ENCODE measurements around the gene THSD7B. TPM values are rescaled to one million over a fixed set of nuclear protein-coding genes. Genes with fewer than 3 reads are reported as not detected.
"Not testable (repeated sequence)": the region's sequence is repeated elsewhere in the genome, so short reads cannot be mapped to it uniquely, and the experiment has no call there.

THSD7B gene
- total RNA-seq, 4 donors from 2014 or later, result 0.80 to 0.83 TPM; not detected in 2

GRCh38 chr2:137051778-137052398, 286.5 kb downstream of the THSD7B start:
- Histone ChIP-seq H3K27ac (no peak overlapping the region), H3K4me1 (no peaks in the 10 kb centered on the region), H3K27me3 (no peaks in the 10 kb centered on the region), H3K36me3 (no peaks in the 10 kb centered on the region), H3K9me3 (no peaks in the 10 kb centered on the region), H3K4me3 (no peak overlapping the region)
- no peak for DNase-seq
- TF ChIP-seq, protein P1, sequence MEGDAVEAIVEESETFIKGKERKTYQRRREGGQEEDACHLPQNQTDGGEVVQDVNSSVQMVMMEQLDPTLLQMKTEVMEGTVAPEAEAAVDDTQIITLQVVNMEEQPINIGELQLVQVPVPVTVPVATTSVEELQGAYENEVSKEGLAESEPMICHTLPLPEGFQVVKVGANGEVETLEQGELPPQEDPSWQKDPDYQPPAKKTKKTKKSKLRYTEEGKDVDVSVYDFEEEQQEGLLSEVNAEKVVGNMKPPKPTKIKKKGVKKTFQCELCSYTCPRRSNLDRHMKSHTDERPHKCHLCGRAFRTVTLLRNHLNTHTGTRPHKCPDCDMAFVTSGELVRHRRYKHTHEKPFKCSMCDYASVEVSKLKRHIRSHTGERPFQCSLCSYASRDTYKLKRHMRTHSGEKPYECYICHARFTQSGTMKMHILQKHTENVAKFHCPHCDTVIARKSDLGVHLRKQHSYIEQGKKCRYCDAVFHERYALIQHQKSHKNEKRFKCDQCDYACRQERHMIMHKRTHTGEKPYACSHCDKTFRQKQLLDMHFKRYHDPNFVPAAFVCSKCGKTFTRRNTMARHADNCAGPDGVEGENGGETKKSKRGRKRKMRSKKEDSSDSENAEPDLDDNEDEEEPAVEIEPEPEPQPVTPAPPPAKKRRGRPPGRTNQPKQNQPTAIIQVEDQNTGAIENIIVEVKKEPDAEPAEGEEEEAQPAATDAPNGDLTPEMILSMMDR (IDR thresholded peaks at IDR 0.05), result no peak
- no peak for TF ChIP-seq POLR2A (IDR thresholded peaks at IDR 0.05)

GRCh38 chr2:137056704-137057103, 291.4 kb downstream of the THSD7B start:
- Histone ChIP-seq H3K4me1 (no peaks in the 10 kb centered on the region), H3K27ac (no peak overlapping the region)
- no peak for TF ChIP-seq POLR2A (IDR thresholded peaks at IDR 0.05)
- TF ChIP-seq, protein P1 (IDR thresholded peaks at IDR 0.05), result no peak

GRCh38 chr2:137076111-137076765, 310.9 kb downstream of the THSD7B start:
- H3K27me3 ChIP-seq, DNase-seq, H3K4me3 ChIP-seq, H3K4me1 ChIP-seq, H3K36me3 ChIP-seq, H3K27ac ChIP-seq, H3K9me3 ChIP-seq: not testable (repeated sequence)

More at GRCh38 chr2:137056704-137057103, 291.4 kb downstream of the THSD7B start:
- no peaks in the 10 kb centered on the region for H3K9me3 ChIP-seq
- no peak for DNase-seq
- no peaks in the 10 kb centered on the region for H3K27me3 ChIP-seq
- H3K36me3 ChIP-seq, result no peaks in the 10 kb centered on the region
- no peak overlapping the region for H3K4me3 ChIP-seq

DNA sequence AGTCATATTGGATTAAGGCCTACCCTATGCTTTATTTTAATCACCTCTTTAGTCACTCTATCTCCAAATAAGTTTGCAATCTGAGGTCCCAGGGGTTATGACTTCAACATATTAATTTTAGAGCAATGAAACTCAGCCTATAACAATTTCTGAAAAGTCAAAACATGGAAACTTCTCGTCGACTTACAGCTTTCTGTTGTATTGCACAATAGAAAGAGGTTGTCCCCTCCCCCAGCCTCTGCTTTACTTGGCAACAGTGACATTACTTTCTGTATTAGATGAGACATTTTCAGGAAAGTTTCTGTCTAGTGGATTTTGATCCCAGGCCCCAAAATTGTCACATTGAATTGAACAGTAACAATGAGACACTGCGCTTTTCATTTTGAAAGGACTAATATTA, 326.4 kb downstream of the THSD7B start:
- DNase-seq, result no peak

DNA sequence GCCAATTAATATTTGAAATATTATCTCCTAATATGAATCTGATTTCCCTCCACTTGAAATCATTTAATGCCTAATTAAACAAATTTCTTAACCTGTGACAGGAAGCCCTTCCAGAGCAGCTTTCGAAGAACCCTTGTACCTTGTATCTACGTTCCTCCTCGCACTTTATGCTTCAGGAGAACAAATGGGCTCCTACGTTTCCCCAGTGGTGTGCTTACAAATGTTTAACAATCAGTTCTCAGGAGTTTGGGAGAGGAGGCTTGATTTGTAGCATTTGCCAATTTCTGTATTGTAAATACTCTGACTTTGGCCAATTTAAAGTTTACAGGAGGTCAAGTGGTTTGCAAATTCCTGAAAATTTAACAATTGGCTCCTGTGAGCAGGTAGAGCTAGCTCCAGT, 327.8 kb downstream of the THSD7B start:
- Histone ChIP-seq H3K36me3 (no peaks in the 10 kb centered on the region), H3K27me3 (no peaks in the 10 kb centered on the region), H3K4me3 (no peak overlapping the region), H3K4me1 (no peaks in the 10 kb centered on the region), H3K27ac (no peak overlapping the region), H3K9me3 (no peaks in the 10 kb centered on the region)
- TF ChIP-seq, protein P1 (IDR thresholded peaks at IDR 0.05), result no peak
- TF ChIP-seq POLR2A (IDR thresholded peaks at IDR 0.05), result no peak
- DNase-seq, result no peak

More for the DNA sequence above, 326.4 kb downstream of the THSD7B start:
- H3K36me3 ChIP-seq, result no peaks in the 10 kb centered on the region
- TF ChIP-seq POLR2A (IDR thresholded peaks at IDR 0.05), result no peak
- TF ChIP-seq, protein P1 (IDR thresholded peaks at IDR 0.05), result no peak
- no peaks in the 10 kb centered on the region for H3K4me1 ChIP-seq
- H3K9me3 ChIP-seq, result no peaks in the 10 kb centered on the region
- H3K27me3 ChIP-seq, result no peaks in the 10 kb centered on the region
- no peak overlapping the region for H3K27ac ChIP-seq
- no peak overlapping the region for H3K4me3 ChIP-seq

DNA sequence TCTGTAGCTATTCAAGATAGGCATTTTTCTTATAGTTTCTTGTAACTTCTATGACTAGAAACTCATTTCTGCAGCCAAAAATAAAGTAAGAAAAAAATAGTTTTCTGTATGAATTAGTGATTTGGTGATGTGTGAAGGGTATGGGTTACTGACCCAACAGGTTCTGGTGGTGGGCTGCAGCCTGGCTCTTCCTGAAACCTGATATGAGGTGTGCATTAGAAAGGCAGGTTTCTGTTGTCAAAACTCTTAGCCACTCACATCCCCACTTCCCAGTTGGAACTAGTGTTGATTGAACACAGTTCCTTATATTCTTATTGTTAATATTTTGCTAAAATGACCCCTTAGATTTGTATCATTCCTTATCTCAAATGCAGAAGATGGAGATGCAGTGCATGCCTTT, 330.8 kb downstream of the THSD7B start:
- Histone ChIP-seq H3K9me3 (no peaks in the 10 kb centered on the region), H3K27me3 (no peaks in the 10 kb centered on the region), H3K27ac (no peak overlapping the region), H3K36me3 (no peaks in the 10 kb centered on the region), H3K4me1 (no peaks in the 10 kb centered on the region), H3K4me3 (no peak overlapping the region)
- DNase-seq, result no peak
- TF ChIP-seq, protein P1 (IDR thresholded peaks at IDR 0.05), result no peak
- TF ChIP-seq POLR2A (IDR thresholded peaks at IDR 0.05), result no peak

All from Peyer's patch (tissue), 4 donors.